Measurements from ENCODE around the gene RNF213. TPM values are rescaled to one million over a fixed set of nuclear protein-coding genes. Genes with fewer than 3 reads are reported as not detected.

The RNF213 gene
- total RNA-seq, 1 donor, result 134 TPM

DNA sequence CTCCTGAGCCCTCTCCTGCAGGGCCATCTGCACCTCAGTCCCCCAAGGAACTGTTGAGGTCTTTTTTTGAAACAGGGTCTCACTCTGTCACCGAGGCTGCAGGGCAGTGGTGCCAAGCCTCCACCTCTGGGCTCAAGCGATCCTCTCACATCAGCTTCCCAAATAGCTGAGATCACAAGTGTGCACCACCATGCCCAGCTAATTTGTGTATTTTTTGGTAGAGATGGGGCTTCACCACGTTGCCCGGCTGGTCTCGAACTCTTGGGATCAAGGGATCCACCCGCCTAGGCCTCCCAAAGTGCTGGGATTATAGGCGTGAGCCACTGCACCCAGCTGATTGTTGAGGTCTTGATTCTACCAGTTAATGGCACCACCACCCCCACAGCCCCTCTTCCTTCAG lies 126.4 kb downstream of the RNF213 start:
- Histone ChIP-seq H3K27ac (ENCODE audit: low read depth, low read length) (no peak overlapping the region), H4K20me1 (ENCODE audit: insufficient read depth, low read length) (peaks cover 3% of the 10 kb centered on the region), H3K36me3 (ENCODE audit: insufficient read depth, low read length) (peaks cover 91% of the 10 kb centered on the region), H3K9me3 (ENCODE audit: low read depth, low read length) (no peaks in the 10 kb centered on the region), H3K27me3 (ENCODE audit: insufficient read depth, low read length) (no peaks in the 10 kb centered on the region), H3K79me2 (ENCODE audit: insufficient read depth, low read length) (no peaks in the 10 kb centered on the region), H2AFZ (ENCODE audit: low read length) (no peak overlapping the region), H3K4me1 (ENCODE audit: insufficient read depth, low read length) (no peaks in the 10 kb centered on the region), H3K4me3 (ENCODE audit: insufficient read depth, low read length) (no peak overlapping the region), H3K4me2 (ENCODE audit: insufficient read depth, low read length) (no peak overlapping the region)
- DNase-seq (ENCODE audit: insufficient read length, low spot score, missing footprints), result no peak
- TF ChIP-seq, protein P1, sequence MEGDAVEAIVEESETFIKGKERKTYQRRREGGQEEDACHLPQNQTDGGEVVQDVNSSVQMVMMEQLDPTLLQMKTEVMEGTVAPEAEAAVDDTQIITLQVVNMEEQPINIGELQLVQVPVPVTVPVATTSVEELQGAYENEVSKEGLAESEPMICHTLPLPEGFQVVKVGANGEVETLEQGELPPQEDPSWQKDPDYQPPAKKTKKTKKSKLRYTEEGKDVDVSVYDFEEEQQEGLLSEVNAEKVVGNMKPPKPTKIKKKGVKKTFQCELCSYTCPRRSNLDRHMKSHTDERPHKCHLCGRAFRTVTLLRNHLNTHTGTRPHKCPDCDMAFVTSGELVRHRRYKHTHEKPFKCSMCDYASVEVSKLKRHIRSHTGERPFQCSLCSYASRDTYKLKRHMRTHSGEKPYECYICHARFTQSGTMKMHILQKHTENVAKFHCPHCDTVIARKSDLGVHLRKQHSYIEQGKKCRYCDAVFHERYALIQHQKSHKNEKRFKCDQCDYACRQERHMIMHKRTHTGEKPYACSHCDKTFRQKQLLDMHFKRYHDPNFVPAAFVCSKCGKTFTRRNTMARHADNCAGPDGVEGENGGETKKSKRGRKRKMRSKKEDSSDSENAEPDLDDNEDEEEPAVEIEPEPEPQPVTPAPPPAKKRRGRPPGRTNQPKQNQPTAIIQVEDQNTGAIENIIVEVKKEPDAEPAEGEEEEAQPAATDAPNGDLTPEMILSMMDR (IDR thresholded peaks at IDR 0.05; ENCODE audit: extremely low read depth, low read depth, low read length), result no peak

DNA sequence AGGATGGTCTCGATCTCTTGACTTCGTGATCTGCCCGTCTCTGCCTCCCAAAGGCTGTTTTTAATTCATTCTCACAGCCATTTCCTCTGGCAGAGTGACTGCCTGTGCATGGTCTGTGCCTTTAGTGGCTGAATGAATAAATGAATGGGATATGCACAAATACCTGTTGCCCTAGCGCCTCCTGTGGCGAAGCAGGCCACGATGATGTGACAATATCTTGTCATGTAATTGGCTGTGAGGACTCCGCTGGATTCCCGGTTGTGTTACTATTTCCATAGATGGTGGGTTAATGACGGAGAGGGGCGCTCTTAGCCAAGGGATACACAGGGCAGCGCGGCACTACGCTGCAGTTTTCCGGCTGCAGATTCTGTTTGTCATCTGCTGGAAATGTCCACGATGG lies 127.5 kb downstream of the RNF213 start:
- Histone ChIP-seq H3K36me3 (ENCODE audit: insufficient read depth, low read length) (peaks cover 86% of the 10 kb centered on the region), H3K4me3 (ENCODE audit: insufficient read depth, low read length) (no peak overlapping the region)

DNA sequence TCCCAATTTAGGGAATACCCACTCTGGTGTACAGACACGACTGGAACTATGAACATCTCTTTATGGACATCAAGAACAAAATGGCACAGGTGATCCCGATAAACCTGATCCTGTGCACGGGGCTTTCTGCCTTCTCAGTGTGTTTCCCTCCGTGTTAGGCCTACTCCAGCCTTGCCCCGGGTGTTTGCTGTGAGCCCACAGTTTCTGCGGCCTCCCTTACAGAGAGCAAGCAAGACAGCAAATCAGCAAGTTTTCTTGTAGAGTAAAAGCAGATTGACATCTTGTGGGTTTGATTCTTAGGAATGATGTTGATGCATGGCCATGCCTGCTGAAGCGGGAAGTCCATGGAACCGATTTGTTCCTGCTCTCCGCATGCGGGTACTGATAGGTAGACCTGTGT lies 127.9 kb downstream of the RNF213 start:
- no peaks in the 10 kb centered on the region for H3K79me2 ChIP-seq (ENCODE audit: insufficient read depth, low read length)
- no peak overlapping the region for H3K4me3 ChIP-seq (ENCODE audit: insufficient read depth, low read length)
- TF ChIP-seq, protein P1 (IDR thresholded peaks at IDR 0.05; ENCODE audit: extremely low read depth, low read depth, low read length), result no peak
- H3K36me3 ChIP-seq (ENCODE audit: insufficient read depth, low read length), result peaks cover 86% of the 10 kb centered on the region
- no peak overlapping the region for H3K4me2 ChIP-seq (ENCODE audit: insufficient read depth, low read length)
- no peak overlapping the region for H2AFZ ChIP-seq (ENCODE audit: low read length)
- peaks cover 3% of the 10 kb centered on the region for H4K20me1 ChIP-seq (ENCODE audit: insufficient read depth, low read length)
- H3K27ac ChIP-seq (ENCODE audit: low read depth, low read length), result no peak overlapping the region
- H3K27me3 ChIP-seq (ENCODE audit: insufficient read depth, low read length), result no peaks in the 10 kb centered on the region
- peak; percentile 52 for DNase-seq (ENCODE audit: insufficient read length, low spot score, missing footprints)
- H3K9me3 ChIP-seq (ENCODE audit: low read depth, low read length), result no peaks in the 10 kb centered on the region
- H3K4me1 ChIP-seq (ENCODE audit: insufficient read depth, low read length), result no peaks in the 10 kb centered on the region

More for the DNA sequence above, 127.5 kb downstream of the RNF213 start:
- Histone ChIP-seq H4K20me1 (ENCODE audit: insufficient read depth, low read length) (peaks cover 3% of the 10 kb centered on the region), H3K27ac (ENCODE audit: low read depth, low read length) (no peak overlapping the region), H3K9me3 (ENCODE audit: low read depth, low read length) (no peaks in the 10 kb centered on the region), H3K4me2 (ENCODE audit: insufficient read depth, low read length) (no peak overlapping the region), H2AFZ (ENCODE audit: low read length) (no peak overlapping the region), H3K27me3 (ENCODE audit: insufficient read depth, low read length) (no peaks in the 10 kb centered on the region), H3K79me2 (ENCODE audit: insufficient read depth, low read length) (no peaks in the 10 kb centered on the region), H3K4me1 (ENCODE audit: insufficient read depth, low read length) (no peaks in the 10 kb centered on the region)
- DNase-seq (ENCODE audit: insufficient read length, low spot score, missing footprints), result no peak
- TF ChIP-seq, protein P1 (IDR thresholded peaks at IDR 0.05; ENCODE audit: extremely low read depth, low read depth, low read length), result no peak

DNA sequence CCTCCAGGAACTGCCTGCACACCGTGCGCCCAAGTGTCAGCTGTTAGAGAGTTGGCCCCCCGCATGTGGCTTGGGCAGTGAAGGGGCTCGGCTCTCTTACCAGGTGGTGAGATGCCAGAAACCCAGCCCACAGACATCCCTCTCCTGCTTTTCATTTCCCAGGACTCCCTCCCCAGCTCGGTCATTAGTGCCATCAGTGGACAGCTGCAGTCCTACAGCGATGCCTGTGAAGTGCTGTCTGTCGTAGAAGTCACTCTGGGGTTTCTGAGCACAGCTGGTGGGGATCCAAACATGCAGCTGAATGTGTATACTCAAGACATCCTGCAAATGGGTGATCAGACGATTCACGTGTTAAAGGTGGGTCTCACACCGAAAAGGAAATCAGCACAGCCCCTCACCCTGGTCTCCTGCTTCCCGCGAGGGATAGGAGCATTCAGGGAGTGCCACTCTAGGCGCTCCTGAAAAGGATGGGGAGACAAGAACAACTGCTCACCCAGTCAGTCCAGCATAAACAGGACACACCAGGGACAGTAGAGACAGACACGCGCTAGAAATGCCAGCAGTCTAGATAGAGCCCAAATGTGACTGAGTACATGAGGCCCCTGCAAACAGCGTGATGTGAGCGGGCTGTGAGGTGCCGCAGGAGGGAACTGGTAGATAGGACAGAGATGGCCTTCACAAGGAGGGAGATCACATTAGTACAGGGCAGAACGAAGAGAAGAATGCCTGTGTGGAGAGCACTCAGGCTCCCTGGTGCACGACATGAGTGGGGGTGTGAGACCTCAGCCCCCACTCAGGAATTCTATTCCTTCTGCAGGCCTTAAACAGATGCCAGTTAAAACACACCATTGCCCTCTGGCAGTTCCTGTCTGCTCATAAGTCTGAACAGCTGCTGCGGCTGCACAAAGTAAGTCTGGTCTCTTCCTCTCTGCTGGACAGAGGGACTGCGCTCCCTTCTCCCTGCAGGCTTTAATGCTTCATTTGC lies 128.7 kb downstream of the RNF213 start:
- Histone ChIP-seq H3K4me1 (ENCODE audit: insufficient read depth, low read length) (no peaks in the 10 kb centered on the region), H3K4me2 (ENCODE audit: insufficient read depth, low read length) (no peak overlapping the region), H3K4me3 (ENCODE audit: insufficient read depth, low read length) (no peak overlapping the region), H2AFZ (ENCODE audit: low read length) (no peak overlapping the region), H3K36me3 (ENCODE audit: insufficient read depth, low read length) (peaks cover 86% of the 10 kb centered on the region), H3K27me3 (ENCODE audit: insufficient read depth, low read length) (no peaks in the 10 kb centered on the region), H3K27ac (ENCODE audit: low read depth, low read length) (no peak overlapping the region), H3K9me3 (ENCODE audit: low read depth, low read length) (no peaks in the 10 kb centered on the region), H3K79me2 (ENCODE audit: insufficient read depth, low read length) (no peaks in the 10 kb centered on the region), H4K20me1 (ENCODE audit: insufficient read depth, low read length) (peaks cover 3% of the 10 kb centered on the region)
- TF ChIP-seq, protein P1 (IDR thresholded peaks at IDR 0.05; ENCODE audit: extremely low read depth, low read depth, low read length), result no peak
- DNase-seq (ENCODE audit: insufficient read length, low spot score, missing footprints), result peak; percentile 45
